BJ (cell line): Measurements from ENCODE around the gene CPNE7. TPM values are rescaled to one million over a fixed set of nuclear protein-coding genes. Genes with fewer than 3 reads are reported as not detected.

ENCODE experiments used
- CTCF ChIA-PET: fragments of 350-600 bp; formaldehyde crosslinking; extraction: SDS; loops from one replicate; lab custom pipeline; 2021; ENCODE audit warnings: antibody characterized with exemption, inconsistent platforms; lab: Yijun Ruan, JAX
- POLR2A ChIA-PET: fragments of 300-600 bp; sonication (Branson Sonifier 250); formaldehyde crosslinking; extraction: SDS; loops from one replicate; lab custom pipeline; 2021; ENCODE audit warnings: antibody characterized with exemption; lab: Charles Lee
- DNase-seq: peaks from one replicate; pipeline ENCODE4 v3.0.0-alpha.2; 2011; ENCODE audit warnings: low read depth
- H3K27me3 ChIP-seq: 2 replicates; pipeline ENCODE4 v1.6.0; 2011; ENCODE audit warnings: low read length; ENCODE audit not compliant: control insufficient read depth, insufficient read depth
- H3K36me3 ChIP-seq: 2 replicates; pipeline ENCODE4 v1.5.1; 2011; ENCODE audit warnings: low read length; ENCODE audit not compliant: control insufficient read depth, insufficient read depth
- H3K4me3 ChIP-seq: 2 replicates; pipeline ENCODE4 v1.5.1; 2011; ENCODE audit warnings: low read depth, mild to moderate bottlenecking, control low read depth, low read length
- polyA plus RNA-seq: library from polyadenylated mRNA; depleted of rRNA; stranded (reverse); fragments of >200 nt; gene quantifications from 2 replicates; pipeline ENCODE4 v1.2.3, GENCODE V29; 2011
- TF ChIP-seq, protein P1 (sequence below): IDR thresholded peaks from 2 replicates; pipeline ENCODE4 v1.5.1; 2011; ENCODE audit warnings: low read depth, mild to moderate bottlenecking, control low read depth, inconsistent platforms, low read length, moderate library complexity; ENCODE audit not compliant: insufficient read depth

The CPNE7 gene
- polyA plus RNA-seq, 1 experiment: 7.1 TPM

DNA sequence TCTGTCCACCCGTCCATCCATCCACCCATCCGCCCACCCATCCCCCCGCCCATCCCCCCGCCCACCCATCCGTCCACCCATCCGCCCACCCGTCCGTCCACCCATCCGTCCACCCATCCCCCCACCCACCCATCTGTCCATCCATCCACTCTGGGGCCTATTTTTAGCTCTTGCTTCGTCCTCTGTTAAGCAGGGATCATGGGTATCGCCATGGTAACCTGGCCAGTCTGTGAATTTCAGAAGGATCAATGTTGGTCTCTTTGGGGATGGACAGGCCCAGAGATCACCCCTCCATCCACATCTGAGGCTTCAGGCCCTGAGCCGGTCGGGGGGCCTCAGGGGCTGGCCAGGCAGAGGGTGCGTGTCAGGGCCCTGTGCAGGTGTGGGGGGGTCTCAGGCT lies 22.6 kb downstream of the CPNE7 start:
- H3K27me3 ChIP-seq: no peaks in the 10 kb centered on the region
- H3K36me3 ChIP-seq: no peaks in the 10 kb centered on the region
- ChIA-PET CTCF (no interaction called here), POLR2A (no interaction called here)
- TF ChIP-seq, protein P1, sequence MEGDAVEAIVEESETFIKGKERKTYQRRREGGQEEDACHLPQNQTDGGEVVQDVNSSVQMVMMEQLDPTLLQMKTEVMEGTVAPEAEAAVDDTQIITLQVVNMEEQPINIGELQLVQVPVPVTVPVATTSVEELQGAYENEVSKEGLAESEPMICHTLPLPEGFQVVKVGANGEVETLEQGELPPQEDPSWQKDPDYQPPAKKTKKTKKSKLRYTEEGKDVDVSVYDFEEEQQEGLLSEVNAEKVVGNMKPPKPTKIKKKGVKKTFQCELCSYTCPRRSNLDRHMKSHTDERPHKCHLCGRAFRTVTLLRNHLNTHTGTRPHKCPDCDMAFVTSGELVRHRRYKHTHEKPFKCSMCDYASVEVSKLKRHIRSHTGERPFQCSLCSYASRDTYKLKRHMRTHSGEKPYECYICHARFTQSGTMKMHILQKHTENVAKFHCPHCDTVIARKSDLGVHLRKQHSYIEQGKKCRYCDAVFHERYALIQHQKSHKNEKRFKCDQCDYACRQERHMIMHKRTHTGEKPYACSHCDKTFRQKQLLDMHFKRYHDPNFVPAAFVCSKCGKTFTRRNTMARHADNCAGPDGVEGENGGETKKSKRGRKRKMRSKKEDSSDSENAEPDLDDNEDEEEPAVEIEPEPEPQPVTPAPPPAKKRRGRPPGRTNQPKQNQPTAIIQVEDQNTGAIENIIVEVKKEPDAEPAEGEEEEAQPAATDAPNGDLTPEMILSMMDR: no peak
- DNase-seq: no peak
- H3K4me3 ChIP-seq: no peak overlapping the region

DNA sequence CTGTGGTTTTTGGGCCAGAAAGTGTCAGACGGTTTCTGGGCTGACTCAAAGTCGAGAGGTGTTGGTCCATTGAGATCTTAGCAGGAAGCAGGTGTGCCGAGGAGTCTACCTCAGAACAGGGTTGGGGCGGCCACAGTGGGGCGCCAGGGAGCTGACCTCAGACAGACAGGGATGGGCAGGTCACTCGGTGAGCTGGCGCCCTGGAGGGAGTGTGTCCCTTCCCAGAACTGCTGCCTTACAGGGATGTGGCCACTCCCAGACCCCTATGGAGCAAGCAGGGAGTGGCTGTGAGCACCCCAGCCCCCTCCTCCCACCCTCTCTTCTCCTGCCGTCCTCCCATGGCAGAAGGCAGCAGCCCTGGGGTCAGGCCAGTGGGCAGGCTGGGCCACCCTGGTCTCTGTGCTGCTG lies 23.9 kb downstream of the CPNE7 start:
- no peak overlapping the region for H3K4me3 ChIP-seq
- H3K36me3 ChIP-seq: no peaks in the 10 kb centered on the region
- no peak for DNase-seq
- CTCF ChIA-PET: interaction anchor here (0.7 to 1.1 kb wide), 3 partner anchors 8 to 23 kb away, joined by 3 read pairs; no protein-coding TSS in a partner anchor
- H3K27me3 ChIP-seq: no peaks in the 10 kb centered on the region
- TF ChIP-seq, protein P1: peak; percentile 35; the same call in 1 of the 2 replicates
- POLR2A ChIA-PET: no interaction called here

DNA sequence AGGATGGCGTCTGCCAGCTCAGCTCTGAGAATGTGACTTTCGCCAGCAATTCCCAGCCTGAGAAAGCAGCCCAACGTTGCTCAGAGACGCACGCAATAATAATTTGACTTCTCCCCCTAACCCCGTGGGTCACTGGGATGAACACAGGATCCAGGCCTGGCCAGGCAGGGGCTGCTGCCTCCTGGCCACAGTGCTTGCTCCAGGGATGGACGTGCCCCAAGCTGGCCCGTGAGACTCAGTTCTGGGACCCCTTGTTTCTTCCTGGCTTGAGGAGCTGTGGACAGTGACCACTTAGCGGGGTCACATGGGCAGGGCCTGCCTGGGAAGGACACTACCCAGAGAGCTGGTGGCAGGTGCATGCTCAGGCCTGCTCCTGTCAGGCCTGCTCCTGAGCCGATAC lies 24.3 kb downstream of the CPNE7 start:
- POLR2A ChIA-PET: no interaction called here
- CTCF ChIA-PET: interaction anchor here (0.7 to 3.3 kb wide), 5 partner anchors 8 to 41 kb away, joined by 3 to 33 read pairs (median 3); no protein-coding TSS in a partner anchor
- TF ChIP-seq, protein P1: no peak
- H3K27me3 ChIP-seq: no peaks in the 10 kb centered on the region
- no peaks in the 10 kb centered on the region for H3K36me3 ChIP-seq
- DNase-seq: no peak
- H3K4me3 ChIP-seq: no peak overlapping the region

DNA sequence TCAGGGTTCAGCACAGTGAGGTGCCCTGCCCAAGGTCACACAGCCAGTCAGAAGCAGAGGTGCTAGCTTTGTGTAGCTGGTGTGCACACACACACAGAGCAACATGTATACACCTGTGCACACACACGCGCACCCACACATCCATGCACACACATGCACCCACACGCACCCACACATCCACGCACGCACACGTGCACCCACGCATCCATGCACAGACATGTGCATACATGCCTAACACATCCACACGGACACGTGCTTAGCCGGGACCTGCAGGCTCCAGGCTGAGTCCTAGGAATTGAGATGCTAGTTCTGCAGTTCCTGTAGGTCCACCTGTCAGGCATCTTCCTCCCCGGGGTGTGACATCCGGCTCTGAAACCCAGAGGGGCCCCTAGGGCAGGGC lies 24.9 kb downstream of the CPNE7 start:
- POLR2A ChIA-PET: no interaction called here
- DNase-seq: no peak

DNA sequence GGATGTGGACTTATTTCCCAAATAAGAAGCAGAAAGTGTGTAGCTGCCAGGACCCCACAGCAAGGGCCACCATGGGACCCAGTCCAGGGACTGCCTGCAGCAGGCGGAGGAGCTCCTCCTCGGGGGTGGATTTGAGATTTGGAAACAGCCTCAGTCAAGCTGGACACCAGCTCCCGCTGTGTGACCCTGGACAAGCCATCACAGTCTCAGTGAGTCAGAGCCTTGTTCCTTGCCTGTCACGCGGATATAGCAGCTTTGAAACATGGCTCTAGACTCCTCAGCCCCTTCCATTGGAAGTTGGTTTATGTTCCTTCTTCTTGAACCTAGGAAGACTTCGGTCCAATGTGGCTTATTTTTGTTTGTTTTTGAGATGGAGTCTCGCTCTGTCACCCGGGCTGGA lies 25.4 kb downstream of the CPNE7 start:
- no peaks in the 10 kb centered on the region for H3K36me3 ChIP-seq
- TF ChIP-seq, protein P1: no peak
- no peak overlapping the region for H3K4me3 ChIP-seq
- CTCF ChIA-PET: interaction anchor here (0.8 to 3.3 kb wide), 3 partner anchors 14 to 40 kb away, joined by 5 to 33 read pairs (median 5); no protein-coding TSS in a partner anchor
- POLR2A ChIA-PET: no interaction called here
- H3K27me3 ChIP-seq: no peaks in the 10 kb centered on the region
- DNase-seq: no peak

More for the DNA sequence above, 24.9 kb downstream of the CPNE7 start:
- TF ChIP-seq, protein P1: no peak
- Histone ChIP-seq H3K4me3 (no peak overlapping the region), H3K27me3 (no peaks in the 10 kb centered on the region), H3K36me3 (no peaks in the 10 kb centered on the region)
- CTCF ChIA-PET: interaction anchor here (0.8 to 3.3 kb wide), 5 partner anchors 9 to 40 kb away, joined by 3 to 33 read pairs (median 5); no protein-coding TSS in a partner anchor
